GM19455 (cell line): Measurements from ENCODE around the gene NUDT8.

Source experiments
- ATAC-seq: cut with Tn5 transposase; IDR thresholded peaks from one replicate; pipeline ENCODE4 v1.9.1; 2021; ENCODE audit not compliant: unreplicated experiment

The NUDT8 gene

GRCh38 chr11:67629386-67630227 is at the start of gene NUDT8:
TSS of gene NUDT8 (minus strand) at chr11:67629937. CDS start at chr11:67629911, 26 bp downstream.
- peak; percentile 38 for ATAC-seq

GRCh38 chr11:67675058-67675747 is 45.5 kb upstream of the NUDT8 start:
- ATAC-seq = no peak

- ATAC-seq = no peak
Observed at GRCh38 chr11:67674442-67674871, 44.7 kb upstream of the NUDT8 start, which contains the start of gene ALDH3B2. TSS of gene ALDH3B2 (minus strand) at chr11:67674623. CDS start at chr11:67666935, 7,688 bp downstream.

- no peak for ATAC-seq
Observed at GRCh38 chr11:67673902-67674301, 44.2 kb upstream of the NUDT8 start.

GRCh38 chr11:67673358-67673757 is 43.6 kb upstream of the NUDT8 start:
- no peak for ATAC-seq

DNA sequence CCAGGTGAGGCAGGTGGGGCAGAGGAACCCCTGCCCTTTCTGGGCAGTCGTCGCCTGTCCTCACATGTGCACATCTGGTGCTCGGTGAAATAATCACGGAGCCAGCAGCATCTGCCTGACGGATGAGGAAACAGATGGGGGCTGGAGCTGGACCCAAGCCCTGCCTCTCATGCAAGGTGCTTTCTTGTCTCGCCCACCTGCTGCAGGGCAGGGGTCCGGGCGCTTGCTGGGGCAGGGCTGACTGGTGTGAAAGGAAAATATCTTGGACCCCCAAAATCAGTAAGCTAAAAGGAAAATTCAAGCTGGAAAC is 41.4 kb upstream of the NUDT8 start:
- ATAC-seq = no peak

DNA sequence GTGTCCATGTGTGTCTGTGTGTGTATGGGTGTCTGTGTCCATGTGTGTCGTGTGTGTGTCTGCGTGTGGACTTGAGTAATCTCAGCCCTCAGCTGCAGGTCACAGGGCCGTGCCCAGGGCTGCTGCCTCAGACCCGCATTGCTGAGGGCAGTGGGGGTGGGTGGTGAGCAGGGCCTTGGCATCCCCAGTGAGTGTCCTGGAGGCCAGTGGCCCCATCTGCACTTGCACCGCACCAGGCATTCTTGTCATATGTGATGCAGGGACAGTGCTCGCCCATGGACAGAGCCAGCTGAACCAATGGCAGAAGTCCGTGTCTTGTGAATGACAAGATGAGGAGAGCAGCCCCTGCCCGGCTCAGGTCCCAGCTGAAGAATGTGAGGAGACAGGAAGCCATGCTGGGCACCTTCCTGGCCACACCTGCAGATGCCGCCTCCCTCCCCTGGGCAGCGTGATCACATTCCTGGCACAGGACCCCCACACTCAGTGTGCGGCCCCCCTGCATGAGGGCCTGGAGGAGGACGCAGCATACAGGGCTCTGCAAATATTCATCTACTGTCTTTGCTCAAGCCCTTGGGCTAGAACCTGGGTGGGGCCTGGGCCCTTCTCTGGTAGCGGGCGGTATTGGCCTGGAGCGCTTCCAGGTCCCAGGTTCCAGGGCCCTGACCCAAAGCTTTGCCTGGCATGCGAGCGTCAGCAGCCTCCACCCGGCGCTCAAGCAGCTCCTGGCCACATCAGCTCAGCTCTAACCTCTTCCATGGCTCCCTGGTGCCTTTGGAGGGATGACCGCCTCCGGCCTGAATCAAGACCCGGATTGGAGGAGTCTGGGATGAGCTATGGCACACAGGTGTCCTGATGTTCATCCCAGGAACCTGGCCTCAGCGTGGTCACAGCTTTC is 40.8 kb upstream of the NUDT8 start:
- no peak for ATAC-seq

GRCh38 chr11:67668192-67668551 is 38.4 kb upstream of the NUDT8 start:
- ATAC-seq = no peak

DNA sequence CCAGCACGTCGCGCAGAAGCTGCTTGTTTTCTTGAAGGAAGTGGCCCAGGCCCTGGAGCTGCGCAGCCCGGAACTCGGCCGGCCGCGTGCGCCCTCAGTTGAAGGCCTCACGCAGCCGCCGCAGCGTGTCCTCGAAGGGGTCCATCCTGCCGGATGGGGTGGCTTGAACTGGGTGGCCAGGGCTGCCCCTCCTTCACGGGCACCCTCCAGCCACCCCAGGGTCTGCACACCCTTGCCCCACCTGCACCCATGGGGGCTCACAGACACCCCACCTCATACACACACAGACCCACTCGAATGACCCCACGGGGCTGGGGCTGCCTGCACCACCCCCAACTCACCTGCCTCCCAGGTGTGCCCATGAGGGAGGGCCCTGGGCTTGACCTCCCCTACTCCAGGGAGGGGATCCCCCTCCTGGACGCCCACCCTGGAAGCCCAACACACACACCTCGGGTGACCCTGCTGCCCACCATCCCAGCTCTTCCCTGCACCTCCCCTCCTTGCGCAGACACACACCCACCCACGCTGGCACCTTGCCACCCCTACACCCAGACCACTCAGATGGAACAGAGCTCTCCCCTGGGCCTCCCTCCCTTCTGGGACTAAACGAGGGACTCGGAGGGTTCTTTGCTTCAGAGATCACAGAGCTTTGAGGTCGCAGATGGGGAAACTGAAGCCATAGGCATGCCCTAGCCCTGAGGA is 37.9 kb upstream of the NUDT8 start:
- ATAC-seq = no peak

- no peak for ATAC-seq
Observed at GRCh38 chr11:67666676-67667489, 37.1 kb upstream of the NUDT8 start.

GRCh38 chr11:67666303-67666645 is 36.5 kb upstream of the NUDT8 start:
- ATAC-seq = no peak

DNA sequence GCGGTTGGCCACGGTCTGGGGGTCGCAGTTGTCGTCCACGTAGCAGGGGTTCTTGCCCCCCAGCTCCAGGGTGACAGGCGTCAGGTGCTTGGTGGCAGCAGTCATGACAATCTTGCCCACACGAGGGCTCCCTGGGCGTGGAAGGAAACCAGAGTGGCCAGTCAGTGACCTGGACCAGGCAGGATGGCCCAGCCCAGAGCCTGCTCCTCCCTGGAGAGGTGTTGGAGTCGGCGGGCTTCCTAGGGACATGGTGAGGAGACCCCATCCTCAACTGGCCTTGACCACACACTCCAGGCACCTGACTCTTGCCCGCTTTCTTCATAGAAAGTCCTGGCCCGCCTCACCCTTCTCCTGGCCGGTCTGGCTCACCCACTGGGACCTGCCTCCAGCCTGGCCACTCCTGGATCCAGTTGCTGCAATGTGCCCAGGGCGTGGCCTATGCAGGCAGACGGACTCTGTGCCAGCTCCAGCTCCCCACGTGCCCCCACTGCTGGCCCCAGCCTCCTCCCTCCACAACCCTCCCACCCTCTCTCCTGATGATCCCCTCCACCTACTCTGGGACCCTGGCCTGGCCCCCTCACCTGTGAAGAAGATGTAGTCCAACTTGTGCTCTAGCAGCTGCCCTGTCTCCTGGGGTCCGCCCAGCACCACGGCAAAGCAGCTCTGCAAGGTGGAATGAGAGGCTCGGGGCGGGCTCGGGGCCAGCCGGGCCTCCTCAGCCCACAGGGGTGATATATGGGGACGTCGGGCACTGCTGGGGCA is 36.0 kb upstream of the NUDT8 start:
- no peak for ATAC-seq

DNA sequence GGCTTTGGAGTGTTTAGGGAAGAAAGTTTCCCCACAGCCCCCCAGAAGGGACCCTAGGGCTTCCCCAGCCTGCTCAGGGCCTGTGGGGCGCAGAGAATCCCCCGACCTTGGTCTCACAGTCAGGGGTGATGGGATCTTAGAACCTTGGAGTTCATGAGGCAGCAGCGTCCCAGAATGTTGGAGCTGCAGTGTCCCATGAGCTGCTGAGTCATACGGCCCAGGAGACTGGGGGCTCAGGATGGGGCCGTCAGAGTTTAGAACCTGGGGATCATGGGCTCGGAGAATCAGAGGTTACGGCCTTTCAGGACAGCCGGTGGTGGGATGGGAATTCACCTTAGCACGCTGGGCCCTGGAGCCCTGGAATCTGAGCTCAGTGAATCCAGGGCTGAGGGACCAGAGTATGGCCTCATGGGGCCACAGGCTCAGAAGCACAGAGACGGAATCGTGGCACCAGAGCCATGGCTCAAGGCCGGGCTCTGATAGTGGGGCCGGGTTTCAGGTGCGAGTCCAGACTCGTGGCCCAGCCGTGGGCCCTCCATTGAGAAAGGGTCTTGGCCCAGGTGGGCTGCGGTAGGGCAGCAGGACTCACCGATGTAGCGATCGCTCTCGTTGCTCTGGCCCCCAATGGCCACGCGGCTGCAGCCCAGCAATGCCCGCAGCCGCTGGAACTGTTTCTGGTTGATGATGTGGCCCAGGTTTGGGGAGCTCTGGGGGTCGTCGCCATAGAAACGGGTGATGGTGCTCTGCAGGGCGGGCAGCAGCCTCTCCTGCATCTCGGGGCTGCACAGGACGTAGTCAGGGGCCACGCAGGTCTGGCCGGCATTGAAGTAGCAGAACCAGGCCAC is 35.2 kb upstream of the NUDT8 start:
- ATAC-seq = no peak

GRCh38 chr11:67664213-67664585 is 34.5 kb upstream of the NUDT8 start:
- no peak for ATAC-seq

- no peak for ATAC-seq
Observed at GRCh38 chr11:67663532-67664212, 33.9 kb upstream of the NUDT8 start.

- no peak for ATAC-seq
Observed at GRCh38 chr11:67662835-67663531, 33.2 kb upstream of the NUDT8 start.

- no peak for ATAC-seq
Observed at GRCh38 chr11:67662142-67662834, 32.6 kb upstream of the NUDT8 start.
